WI38 (cell line): Measurements from ENCODE around the gene SCTR.

ENCODE experiments used
- H3K4me3 ChIP-seq: 2 replicates; pipeline ENCODE4 v1.5.1; 2011; ENCODE audit warnings: low read depth, mild to moderate bottlenecking, control low read depth, low read length
- TF ChIP-seq, protein P1 (sequence below): IDR thresholded peaks from 2 replicates; pipeline ENCODE4 v1.5.1; 2012; ENCODE audit warnings: low read depth, mild to moderate bottlenecking, control low read depth, low read length

Gene SCTR

DNA sequence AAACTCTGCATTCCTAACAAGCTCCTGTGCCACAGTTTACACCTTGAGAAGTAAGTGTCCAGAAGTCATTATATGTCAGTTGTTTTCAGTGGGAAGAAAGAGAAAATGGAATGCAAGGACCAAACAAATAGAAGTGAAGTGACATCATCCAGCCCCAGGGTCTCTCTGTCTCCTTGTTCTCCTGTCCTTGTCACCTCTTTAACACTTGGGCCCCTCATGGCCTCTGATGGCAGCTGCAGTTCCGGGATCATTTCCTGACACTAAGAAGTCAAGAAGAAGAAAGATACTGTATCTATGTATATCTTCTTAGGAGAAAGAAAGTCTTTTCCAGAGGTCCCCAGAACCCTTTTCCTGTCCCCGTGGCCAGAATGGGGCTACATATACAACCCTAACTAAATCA lies 17.2 kb upstream of the SCTR start:
- H3K4me3 ChIP-seq: no peak overlapping the region

DNA sequence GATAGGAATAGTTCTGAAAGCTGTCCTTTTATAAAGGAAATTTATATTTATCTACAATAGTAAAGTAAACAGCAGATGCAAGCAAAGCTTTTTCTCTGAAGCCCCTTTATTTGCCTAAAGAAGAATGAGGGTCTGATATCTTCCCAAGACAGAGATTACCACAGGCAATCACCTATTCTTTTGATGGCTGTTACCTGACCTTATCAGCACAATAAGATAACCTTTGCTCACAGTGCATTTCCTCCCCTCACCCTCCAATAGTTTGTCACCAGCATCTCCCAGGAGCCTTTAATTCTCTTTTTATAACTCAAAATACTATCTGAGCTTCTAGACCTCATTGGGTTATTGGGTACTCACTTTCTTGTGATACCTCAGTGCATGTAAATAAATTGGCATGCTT lies 13.5 kb upstream of the SCTR start:
- TF ChIP-seq, protein P1, sequence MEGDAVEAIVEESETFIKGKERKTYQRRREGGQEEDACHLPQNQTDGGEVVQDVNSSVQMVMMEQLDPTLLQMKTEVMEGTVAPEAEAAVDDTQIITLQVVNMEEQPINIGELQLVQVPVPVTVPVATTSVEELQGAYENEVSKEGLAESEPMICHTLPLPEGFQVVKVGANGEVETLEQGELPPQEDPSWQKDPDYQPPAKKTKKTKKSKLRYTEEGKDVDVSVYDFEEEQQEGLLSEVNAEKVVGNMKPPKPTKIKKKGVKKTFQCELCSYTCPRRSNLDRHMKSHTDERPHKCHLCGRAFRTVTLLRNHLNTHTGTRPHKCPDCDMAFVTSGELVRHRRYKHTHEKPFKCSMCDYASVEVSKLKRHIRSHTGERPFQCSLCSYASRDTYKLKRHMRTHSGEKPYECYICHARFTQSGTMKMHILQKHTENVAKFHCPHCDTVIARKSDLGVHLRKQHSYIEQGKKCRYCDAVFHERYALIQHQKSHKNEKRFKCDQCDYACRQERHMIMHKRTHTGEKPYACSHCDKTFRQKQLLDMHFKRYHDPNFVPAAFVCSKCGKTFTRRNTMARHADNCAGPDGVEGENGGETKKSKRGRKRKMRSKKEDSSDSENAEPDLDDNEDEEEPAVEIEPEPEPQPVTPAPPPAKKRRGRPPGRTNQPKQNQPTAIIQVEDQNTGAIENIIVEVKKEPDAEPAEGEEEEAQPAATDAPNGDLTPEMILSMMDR: no peak
- no peak overlapping the region for H3K4me3 ChIP-seq

More for the DNA sequence above, 17.2 kb upstream of the SCTR start:
- TF ChIP-seq, protein P1: no peak

DNA sequence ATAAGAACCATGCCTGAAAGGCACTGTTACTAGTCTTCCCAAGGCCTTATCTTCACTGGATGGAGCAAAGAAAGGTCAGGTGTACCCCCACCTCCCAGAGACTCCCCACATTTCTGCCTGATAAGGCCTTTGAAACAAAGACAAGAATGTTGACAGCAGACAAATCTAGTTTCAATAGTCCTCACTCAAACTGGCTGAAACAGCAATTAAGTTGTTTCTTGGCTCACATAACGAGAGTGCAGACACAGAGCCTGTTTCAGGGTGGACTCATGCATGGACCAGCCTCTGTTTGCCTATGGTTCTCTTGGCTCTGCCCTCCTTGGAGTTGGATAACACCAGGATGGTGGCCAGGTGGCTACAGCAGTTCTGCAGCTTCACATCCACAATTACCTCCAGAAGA lies 12.4 kb upstream of the SCTR start:
- no peak overlapping the region for H3K4me3 ChIP-seq
- TF ChIP-seq, protein P1: no peak

DNA sequence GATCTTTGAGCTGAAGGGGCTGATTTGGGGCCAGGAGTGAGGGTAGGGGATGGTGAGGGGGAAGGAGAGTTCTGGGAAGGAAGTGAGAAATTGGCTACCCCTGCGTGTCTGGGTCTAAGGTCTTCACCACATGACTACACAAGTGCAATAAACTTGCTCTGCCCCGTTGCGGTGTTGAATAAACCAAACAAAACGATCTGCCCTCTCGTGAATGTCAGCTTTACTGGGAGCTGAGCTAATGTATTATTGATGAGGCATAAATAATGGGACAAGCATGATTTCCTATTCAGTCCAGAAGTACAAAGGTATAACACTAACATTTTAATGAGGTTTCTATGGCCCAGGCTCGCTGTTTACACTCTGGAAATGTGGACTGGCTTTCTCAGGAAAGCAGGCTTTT lies 11.9 kb upstream of the SCTR start:
- no peak overlapping the region for H3K4me3 ChIP-seq
- TF ChIP-seq, protein P1: no peak

DNA sequence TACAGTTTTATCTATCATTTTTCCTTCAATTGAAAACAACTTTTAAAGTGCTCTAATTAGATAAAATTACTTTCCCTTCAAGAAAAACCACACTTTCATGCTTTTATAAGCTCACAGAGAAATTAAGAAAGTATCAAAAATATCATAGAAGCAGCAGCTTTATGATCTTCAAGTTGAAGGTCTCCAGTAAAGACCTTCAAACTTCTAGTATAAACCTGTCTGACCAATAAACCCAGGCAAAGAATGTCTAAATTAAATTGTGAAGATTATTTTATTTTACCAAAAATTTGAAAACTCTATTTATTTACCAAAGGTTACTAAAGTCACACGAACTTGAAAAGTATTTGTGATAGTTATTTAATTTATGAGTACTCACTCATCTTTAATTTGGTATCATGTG lies 9.3 kb upstream of the SCTR start:
- TF ChIP-seq, protein P1: no peak
- H3K4me3 ChIP-seq: no peak overlapping the region

DNA sequence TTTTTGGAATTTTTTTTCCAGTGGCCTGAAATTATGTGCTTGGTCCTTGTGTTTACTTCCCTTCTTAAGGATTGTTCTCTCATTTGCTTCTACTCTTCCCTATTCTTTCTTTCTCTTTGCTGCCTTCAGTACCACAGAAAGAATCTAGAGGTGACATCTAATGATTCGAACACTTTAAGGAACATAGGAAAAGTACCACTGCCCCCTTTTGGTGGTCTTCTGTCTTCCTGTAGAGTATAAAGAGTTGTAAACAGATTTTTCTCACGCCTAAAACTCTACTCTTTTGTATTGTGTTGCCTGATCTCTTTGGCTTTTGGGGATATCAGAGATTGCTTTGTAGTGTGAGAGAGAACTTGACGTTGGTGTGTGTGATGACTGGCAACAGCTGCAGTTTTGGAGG lies 7.0 kb upstream of the SCTR start:
- TF ChIP-seq, protein P1: no peak
- H3K4me3 ChIP-seq: no peak overlapping the region

DNA sequence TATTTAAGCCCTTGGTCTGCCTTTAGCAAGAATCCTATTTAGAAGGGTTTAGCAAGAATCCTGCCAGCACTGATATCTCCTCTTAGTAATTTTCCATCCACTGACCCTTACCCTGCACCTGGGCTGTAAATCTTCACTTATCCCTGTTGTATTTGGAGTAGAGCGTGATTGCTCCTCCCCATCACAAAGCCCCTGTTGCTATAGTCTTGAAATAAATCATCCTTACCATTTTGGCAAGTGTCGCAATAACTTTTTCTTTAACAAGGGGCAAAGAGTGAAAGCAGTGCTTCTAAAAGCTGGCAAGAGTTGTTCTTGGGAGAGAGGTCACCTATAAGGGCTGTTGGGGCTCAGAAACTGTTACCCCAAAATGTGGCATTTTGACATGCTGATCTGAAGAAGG lies 3.7 kb upstream of the SCTR start:
- H3K4me3 ChIP-seq: no peak overlapping the region
- TF ChIP-seq, protein P1: no peak

DNA sequence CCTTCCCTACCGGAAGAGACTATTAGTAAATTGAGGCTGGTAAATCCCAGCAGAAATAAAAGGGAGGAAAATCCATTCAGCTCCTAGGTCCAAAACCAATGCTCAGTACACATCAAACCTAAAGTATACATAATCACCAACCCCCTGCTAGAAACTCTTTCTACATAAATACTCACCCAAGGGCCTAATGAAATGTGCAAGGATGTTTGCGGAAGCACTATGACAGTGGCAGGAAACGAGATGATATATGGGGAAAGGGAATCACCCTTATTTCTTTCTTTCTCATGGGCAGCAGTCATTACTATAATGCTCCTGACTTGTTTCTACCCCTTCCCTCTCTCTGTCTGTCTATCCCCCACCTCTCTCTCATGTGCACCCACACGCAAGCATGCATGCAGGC lies 1.3 kb upstream of the SCTR start:
- TF ChIP-seq, protein P1: no peak

More for the DNA sequence above, 1.3 kb upstream of the SCTR start:
- H3K4me3 ChIP-seq: no peak overlapping the region
